ENCODE data around the gene CDK16.

CDK16 gene

DNA sequence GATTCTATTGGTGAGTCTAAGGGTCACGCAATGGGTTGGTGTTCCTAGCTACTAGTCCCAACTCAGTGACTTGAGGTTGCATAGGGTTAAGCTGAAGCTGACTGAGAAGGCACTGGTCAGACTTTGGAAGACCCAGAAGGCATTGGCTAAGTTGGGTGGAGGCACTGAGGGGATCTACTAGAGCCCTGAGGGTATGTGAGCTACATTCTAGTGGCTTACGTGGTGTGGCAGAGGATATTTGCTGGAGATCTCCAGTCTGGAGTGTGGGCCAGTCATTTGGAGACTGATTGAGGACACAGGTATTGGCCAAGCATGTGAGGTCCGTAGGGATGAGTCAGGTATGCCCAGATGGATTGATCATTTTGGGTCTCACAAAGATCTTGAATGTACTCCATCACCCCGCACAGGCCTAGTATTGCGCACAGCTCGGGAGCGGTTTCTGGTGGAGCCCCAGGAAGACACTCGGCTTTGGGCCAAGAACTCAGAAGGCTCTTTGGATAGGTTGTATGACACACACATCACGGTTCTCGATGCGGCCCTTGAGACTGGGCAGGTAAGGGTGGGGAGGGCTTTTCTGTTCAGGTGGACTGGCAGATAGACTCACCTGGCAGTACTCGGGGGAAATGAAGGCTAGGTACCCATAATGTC, 21.5 kb downstream of the CDK16 start:
- H2AFZ ChIP-seq (ENCODE audit: low read length, unreplicated experiment): no peak overlapping the region
- H3K79me2 ChIP-seq (ENCODE audit: control insufficient read depth, insufficient read depth, low read length, unreplicated experiment): peaks cover 23% of the 10 kb centered on the region
- no peak overlapping the region for H3K27ac ChIP-seq (ENCODE audit: low read depth, low read length)
- no peaks in the 10 kb centered on the region for H3K27me3 ChIP-seq (ENCODE audit: insufficient read depth, low read length)
- H3K4me1 ChIP-seq (ENCODE audit: control insufficient read depth, insufficient read depth, low read length, unreplicated experiment): peaks cover 7% of the 10 kb centered on the region
- H3K36me3 ChIP-seq (ENCODE audit: insufficient read depth, low read length): no peaks in the 10 kb centered on the region; the same call in 1 of the 2 replicates
- no peak overlapping the region for H3K4me3 ChIP-seq (ENCODE audit: low read depth, low read length)

DNA sequence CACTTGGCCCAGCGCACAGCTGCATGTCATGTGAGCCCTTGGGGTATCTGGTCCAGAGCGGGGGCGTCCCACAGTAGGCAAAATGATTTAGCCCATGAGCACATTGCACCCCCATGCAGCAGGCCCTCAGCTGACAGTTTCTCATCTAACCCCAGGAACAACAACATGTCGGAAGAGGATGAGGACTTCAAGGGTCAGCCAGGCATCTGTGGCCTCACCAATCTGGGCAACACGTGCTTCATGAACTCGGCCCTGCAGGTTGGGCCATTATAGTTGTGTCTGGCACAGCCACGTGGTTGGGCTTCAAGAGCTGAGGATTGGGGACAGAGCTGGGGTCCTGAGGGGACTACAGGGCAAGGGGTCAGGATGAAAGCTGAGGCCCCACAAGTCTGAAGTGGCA, 22.1 kb downstream of the CDK16 start:
- H3K36me3 ChIP-seq (ENCODE audit: insufficient read depth, low read length): no peaks in the 10 kb centered on the region; the same call in 1 of the 2 replicates

DNA sequence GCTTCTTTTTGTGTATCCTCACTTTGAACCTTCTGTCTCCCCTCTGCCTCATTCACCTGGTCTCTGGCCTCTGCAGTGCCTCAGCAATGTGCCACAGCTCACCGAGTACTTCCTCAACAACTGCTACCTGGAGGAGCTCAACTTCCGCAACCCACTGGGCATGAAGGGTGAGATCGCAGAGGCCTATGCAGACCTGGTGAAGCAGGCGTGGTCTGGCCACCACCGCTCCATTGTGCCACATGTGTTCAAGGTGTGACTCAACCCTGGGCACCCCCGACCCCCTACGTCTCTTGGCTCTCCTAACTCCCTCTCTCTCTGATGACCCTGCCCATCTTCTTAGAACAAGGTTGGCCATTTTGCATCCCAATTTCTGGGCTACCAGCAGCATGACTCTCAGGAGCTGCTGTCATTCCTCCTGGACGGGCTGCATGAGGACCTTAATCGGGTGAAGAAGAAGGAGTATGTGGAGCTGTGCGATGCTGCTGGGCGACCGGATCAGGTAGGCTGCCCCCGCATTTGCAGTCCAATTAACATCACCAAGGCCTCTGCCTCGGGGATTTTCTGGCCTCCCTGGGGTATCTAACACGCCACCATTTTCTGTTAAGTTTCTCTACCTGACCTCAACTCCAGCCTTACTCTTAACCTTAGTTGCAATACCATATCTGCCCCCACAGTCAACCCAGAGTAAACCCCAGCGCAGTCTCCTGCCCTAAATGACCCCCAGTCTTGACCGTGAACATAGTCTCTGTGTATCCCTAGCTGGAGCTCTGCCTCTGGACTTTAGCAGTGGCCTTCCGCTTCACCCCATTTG, 22.9 kb downstream of the CDK16 start:
- H2AFZ ChIP-seq (ENCODE audit: low read length, unreplicated experiment): no peak overlapping the region
- H3K4me1 ChIP-seq (ENCODE audit: control insufficient read depth, insufficient read depth, low read length, unreplicated experiment): no peaks in the 10 kb centered on the region
- no peaks in the 10 kb centered on the region for H3K27me3 ChIP-seq (ENCODE audit: insufficient read depth, low read length)
- H3K4me3 ChIP-seq (ENCODE audit: low read depth, low read length): no peak overlapping the region
- H3K27ac ChIP-seq (ENCODE audit: low read depth, low read length): no peak overlapping the region
- H3K36me3 ChIP-seq (ENCODE audit: insufficient read depth, low read length): no peaks in the 10 kb centered on the region; the same call in 1 of the 2 replicates
- H3K79me2 ChIP-seq (ENCODE audit: control insufficient read depth, insufficient read depth, low read length, unreplicated experiment): peaks cover 9% of the 10 kb centered on the region

More for the DNA sequence above, 22.1 kb downstream of the CDK16 start:
- no peak overlapping the region for H3K4me3 ChIP-seq (ENCODE audit: low read depth, low read length)
- H3K79me2 ChIP-seq (ENCODE audit: control insufficient read depth, insufficient read depth, low read length, unreplicated experiment): peaks cover 17% of the 10 kb centered on the region
- H3K27ac ChIP-seq (ENCODE audit: low read depth, low read length): no peak overlapping the region
- H3K4me1 ChIP-seq (ENCODE audit: control insufficient read depth, insufficient read depth, low read length, unreplicated experiment): peaks cover 2% of the 10 kb centered on the region
- no peaks in the 10 kb centered on the region for H3K27me3 ChIP-seq (ENCODE audit: insufficient read depth, low read length)
- H2AFZ ChIP-seq (ENCODE audit: low read length, unreplicated experiment): no peak overlapping the region

DNA sequence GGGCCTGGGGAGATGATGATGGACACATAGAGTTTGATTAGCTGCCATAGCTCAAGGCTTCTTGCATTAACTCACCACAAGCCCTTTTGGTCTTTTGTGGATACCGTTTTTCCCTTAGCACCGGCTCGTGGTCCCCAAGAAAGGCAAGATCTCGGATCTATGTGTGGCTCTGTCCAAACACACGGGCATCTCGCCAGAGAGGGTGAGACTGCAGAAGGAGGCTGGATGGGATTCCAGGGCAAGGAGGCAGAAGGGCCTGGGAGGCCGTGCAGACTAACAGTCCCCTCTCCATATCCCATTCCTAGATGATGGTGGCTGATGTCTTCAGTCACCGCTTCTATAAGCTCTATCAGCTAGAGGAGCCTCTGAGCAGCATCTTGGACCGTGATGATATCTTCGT, 23.8 kb downstream of the CDK16 start:
- Histone ChIP-seq H2AFZ (ENCODE audit: low read length, unreplicated experiment) (no peak overlapping the region), H3K27me3 (ENCODE audit: insufficient read depth, low read length) (no peaks in the 10 kb centered on the region), H3K4me3 (ENCODE audit: low read depth, low read length) (no peak overlapping the region), H3K27ac (ENCODE audit: low read depth, low read length) (no peak overlapping the region), H3K36me3 (ENCODE audit: insufficient read depth, low read length) (no peaks in the 10 kb centered on the region; the same call in 1 of the 2 replicates), H3K4me1 (ENCODE audit: control insufficient read depth, insufficient read depth, low read length, unreplicated experiment) (no peaks in the 10 kb centered on the region), H3K79me2 (ENCODE audit: control insufficient read depth, insufficient read depth, low read length, unreplicated experiment) (no peaks in the 10 kb centered on the region)

DNA sequence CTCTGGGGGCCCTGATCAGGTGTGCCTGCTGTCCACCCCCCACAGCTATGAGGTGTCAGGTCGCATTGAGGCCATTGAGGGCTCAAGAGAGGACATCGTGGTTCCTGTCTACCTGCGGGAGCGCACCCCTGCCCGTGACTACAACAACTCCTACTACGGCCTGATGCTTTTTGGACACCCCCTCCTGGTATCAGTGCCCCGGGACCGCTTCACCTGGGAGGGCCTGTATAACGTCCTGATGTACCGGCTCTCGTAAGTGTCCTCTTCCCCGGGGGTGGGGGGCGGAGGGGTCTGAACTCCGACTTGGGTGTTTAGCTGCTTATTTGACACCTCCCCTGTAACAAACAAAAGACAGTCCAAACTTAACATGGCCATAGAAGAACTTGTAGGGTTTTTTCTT, 24.9 kb downstream of the CDK16 start:
- H2AFZ ChIP-seq (ENCODE audit: low read length, unreplicated experiment): no peak overlapping the region
- H3K27me3 ChIP-seq (ENCODE audit: insufficient read depth, low read length): no peaks in the 10 kb centered on the region

DNA sequence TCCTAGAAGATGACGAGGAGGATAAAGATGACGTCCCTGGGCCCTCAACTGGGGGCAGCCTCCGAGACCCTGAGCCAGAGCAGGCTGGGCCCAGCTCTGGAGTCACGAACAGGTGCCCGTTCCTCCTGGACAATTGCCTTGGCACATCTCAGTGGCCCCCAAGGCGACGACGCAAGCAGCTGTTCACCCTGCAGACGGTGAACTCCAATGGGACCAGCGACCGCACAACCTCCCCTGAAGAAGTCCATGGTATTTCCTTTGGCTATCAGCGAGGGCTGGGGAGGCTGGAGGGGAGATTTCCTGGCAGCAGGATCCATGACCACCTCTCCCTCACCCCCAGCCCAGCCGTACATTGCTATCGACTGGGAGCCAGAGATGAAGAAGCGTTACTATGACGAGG, 26.2 kb downstream of the CDK16 start:
- Histone ChIP-seq H3K4me1 (ENCODE audit: control insufficient read depth, insufficient read depth, low read length, unreplicated experiment) (no peaks in the 10 kb centered on the region), H3K79me2 (ENCODE audit: control insufficient read depth, insufficient read depth, low read length, unreplicated experiment) (no peaks in the 10 kb centered on the region), H3K27me3 (ENCODE audit: insufficient read depth, low read length) (no peaks in the 10 kb centered on the region), H3K27ac (ENCODE audit: low read depth, low read length) (no peak overlapping the region), H2AFZ (ENCODE audit: low read length, unreplicated experiment) (no peak overlapping the region), H3K36me3 (ENCODE audit: insufficient read depth, low read length) (no peaks in the 10 kb centered on the region; the same call in 1 of the 2 replicates), H3K4me3 (ENCODE audit: low read depth, low read length) (no peak overlapping the region)

More for the DNA sequence above, 24.9 kb downstream of the CDK16 start:
- Histone ChIP-seq H3K4me3 (ENCODE audit: low read depth, low read length) (no peak overlapping the region), H3K27ac (ENCODE audit: low read depth, low read length) (no peak overlapping the region), H3K36me3 (ENCODE audit: insufficient read depth, low read length) (no peaks in the 10 kb centered on the region; the same call in 1 of the 2 replicates), H3K79me2 (ENCODE audit: control insufficient read depth, insufficient read depth, low read length, unreplicated experiment) (no peaks in the 10 kb centered on the region), H3K4me1 (ENCODE audit: control insufficient read depth, insufficient read depth, low read length, unreplicated experiment) (no peaks in the 10 kb centered on the region)

DNA sequence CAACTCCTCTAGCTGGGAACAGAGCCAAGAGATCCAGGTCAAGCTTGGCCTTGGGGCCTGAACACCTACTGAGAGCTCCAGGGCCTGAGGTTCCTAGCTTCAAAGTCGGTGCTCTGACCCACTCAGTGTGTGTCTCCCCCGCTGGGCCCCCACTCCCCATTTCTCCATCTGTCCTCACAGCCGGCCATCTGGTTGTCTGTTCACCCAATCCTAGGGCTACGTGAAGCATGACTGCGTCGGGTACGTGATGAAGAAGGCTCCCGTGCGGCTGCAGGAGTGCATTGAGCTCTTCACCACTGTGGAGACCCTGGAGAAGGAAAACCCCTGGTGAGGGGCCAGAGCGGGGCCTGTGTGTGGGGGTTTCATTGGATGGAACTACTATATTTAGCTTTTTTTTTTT, 26.7 kb downstream of the CDK16 start:
- Histone ChIP-seq H3K4me1 (ENCODE audit: control insufficient read depth, insufficient read depth, low read length, unreplicated experiment) (no peaks in the 10 kb centered on the region), H3K27ac (ENCODE audit: low read depth, low read length) (no peak overlapping the region), H3K79me2 (ENCODE audit: control insufficient read depth, insufficient read depth, low read length, unreplicated experiment) (no peaks in the 10 kb centered on the region), H3K27me3 (ENCODE audit: insufficient read depth, low read length) (no peaks in the 10 kb centered on the region), H2AFZ (ENCODE audit: low read length, unreplicated experiment) (no peak overlapping the region), H3K4me3 (ENCODE audit: low read depth, low read length) (no peak overlapping the region), H3K36me3 (ENCODE audit: insufficient read depth, low read length) (no peaks in the 10 kb centered on the region; the same call in 1 of the 2 replicates)

DNA sequence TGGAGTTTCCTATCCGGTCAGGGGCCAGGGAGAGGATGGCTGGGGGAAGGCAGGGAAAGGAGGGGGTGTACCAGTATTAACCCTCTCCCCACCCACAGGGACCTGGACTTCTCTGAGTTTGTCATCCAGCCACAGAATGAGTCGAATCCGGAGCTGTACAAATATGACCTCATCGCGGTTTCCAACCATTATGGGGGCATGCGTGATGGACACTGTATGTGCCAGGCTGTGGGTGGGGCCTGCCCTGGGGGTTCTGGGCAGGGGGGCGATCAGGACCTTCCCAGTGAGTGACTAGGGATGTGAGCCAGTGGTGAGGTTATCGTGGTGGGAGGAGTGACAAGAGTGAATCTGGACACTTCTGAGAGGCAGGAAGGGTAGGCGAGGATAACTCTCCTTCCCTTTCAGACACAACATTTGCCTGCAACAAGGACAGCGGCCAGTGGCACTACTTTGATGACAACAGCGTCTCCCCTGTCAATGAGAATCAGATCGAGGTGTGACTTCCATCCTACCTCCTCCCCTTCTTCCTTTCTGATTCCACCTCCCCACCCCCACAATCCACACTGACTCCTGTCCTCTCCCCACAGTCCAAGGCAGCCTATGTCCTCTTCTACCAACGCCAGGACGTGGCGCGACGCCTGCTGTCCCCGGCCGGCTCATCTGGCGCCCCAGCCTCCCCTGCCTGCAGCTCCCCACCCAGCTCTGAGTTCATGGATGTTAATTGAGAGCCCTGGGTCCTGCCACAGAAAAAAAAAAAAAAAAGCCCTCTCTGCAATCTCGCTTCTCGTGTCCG, 28.9 kb downstream of the CDK16 start:
- Histone ChIP-seq H3K27me3 (ENCODE audit: insufficient read depth, low read length) (no peaks in the 10 kb centered on the region), H3K36me3 (ENCODE audit: insufficient read depth, low read length) (no peaks in the 10 kb centered on the region)

DNA sequence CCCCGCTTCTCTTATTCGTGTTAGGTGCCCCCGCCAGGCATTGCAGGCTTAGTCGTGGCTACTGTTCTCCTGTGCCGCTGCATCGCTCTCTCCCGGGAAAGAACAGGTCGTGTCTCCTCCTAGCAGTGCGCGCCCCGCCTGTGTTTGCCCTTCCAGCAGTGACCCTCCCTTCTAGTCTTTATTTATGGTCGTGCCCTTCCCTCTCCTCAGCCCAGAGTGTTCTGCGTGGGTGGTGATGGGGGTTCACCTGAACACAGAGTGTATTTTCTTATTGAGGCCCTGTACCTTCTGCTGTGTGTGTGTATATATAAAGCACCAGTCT, 29.5 kb downstream of the CDK16 start:
- Histone ChIP-seq H3K27ac (ENCODE audit: low read depth, low read length) (no peak overlapping the region), H3K27me3 (ENCODE audit: insufficient read depth, low read length) (no peaks in the 10 kb centered on the region), H2AFZ (ENCODE audit: low read length, unreplicated experiment) (no peak overlapping the region), H3K79me2 (ENCODE audit: control insufficient read depth, insufficient read depth, low read length, unreplicated experiment) (no peaks in the 10 kb centered on the region), H3K36me3 (ENCODE audit: insufficient read depth, low read length) (no peaks in the 10 kb centered on the region), H3K4me1 (ENCODE audit: control insufficient read depth, insufficient read depth, low read length, unreplicated experiment) (no peaks in the 10 kb centered on the region), H3K4me3 (ENCODE audit: low read depth, low read length) (no peak overlapping the region)

More for the DNA sequence above, 28.9 kb downstream of the CDK16 start:
- no peaks in the 10 kb centered on the region for H3K79me2 ChIP-seq (ENCODE audit: control insufficient read depth, insufficient read depth, low read length, unreplicated experiment)
- H2AFZ ChIP-seq (ENCODE audit: low read length, unreplicated experiment): no peak overlapping the region
- no peaks in the 10 kb centered on the region for H3K4me1 ChIP-seq (ENCODE audit: control insufficient read depth, insufficient read depth, low read length, unreplicated experiment)
- H3K27ac ChIP-seq (ENCODE audit: low read depth, low read length): no peak overlapping the region
- no peak overlapping the region for H3K4me3 ChIP-seq (ENCODE audit: low read depth, low read length)

DNA sequence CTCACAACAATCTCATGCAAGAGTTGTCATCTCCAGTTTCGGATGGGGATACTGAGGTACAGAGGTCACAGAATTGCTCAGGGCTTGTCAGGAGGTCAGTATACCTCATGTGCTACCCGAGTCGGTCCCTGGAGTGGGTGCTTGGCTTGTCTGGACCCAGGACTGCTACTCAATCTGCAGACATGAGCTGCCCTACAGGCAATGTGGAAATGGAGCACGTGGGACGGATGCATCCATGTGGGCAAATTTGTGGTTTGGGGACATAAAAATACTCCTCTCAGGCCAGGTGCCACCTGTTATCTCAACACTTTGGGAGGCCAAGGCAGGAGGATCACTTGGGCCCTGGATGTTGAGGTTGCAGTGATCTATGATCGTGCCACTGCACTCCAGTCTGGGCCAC, 30.1 kb downstream of the CDK16 start:
- H3K27ac ChIP-seq (ENCODE audit: low read depth, low read length): no peak overlapping the region
- no peak overlapping the region for H3K4me3 ChIP-seq (ENCODE audit: low read depth, low read length)
- H3K79me2 ChIP-seq (ENCODE audit: control insufficient read depth, insufficient read depth, low read length, unreplicated experiment): no peaks in the 10 kb centered on the region
- no peaks in the 10 kb centered on the region for H3K4me1 ChIP-seq (ENCODE audit: control insufficient read depth, insufficient read depth, low read length, unreplicated experiment)
- H3K36me3 ChIP-seq (ENCODE audit: insufficient read depth, low read length): no peaks in the 10 kb centered on the region
- no peak overlapping the region for H2AFZ ChIP-seq (ENCODE audit: low read length, unreplicated experiment)
- no peaks in the 10 kb centered on the region for H3K27me3 ChIP-seq (ENCODE audit: insufficient read depth, low read length)

Measured in ACC112 (cell line).